Transverse colon (tissue), 4 donors: ENCODE measurements around the gene CSRP1. TPM values are rescaled to one million over a fixed set of nuclear protein-coding genes. Genes with fewer than 3 reads are reported as not detected.
A peak's percentile ranks its signal among the peaks of the same experiment; 100 is the strongest.

Experiments
- DNase-seq: peaks from one replicate; pipeline ENCODE4 v3.0.0-alpha.2; 2019
- H3K27ac ChIP-seq, 4 donors: fragments of 200-600 bp; sonication (generic); 2 replicates each; pipeline ENCODE4 v1.5.1; 2016 to 2018; ENCODE audit warnings: inconsistent platforms in 4 of 4
- H3K27me3 ChIP-seq: fragments of 200-600 bp; sonication (generic); 2 replicates; pipeline ENCODE4 v1.5.1; 2017; ENCODE audit warnings: inconsistent platforms
- H3K36me3 ChIP-seq, 4 donors: fragments of 200-600 bp; sonication (generic); 2 replicates each; pipeline ENCODE4 v1.5.1; 2017 to 2019; ENCODE audit warnings: inconsistent platforms in 4 of 4
- H3K4me1 ChIP-seq, 4 donors: fragments of 200-600 bp; sonication (generic); 2 replicates each; pipeline ENCODE4 v1.5.1; 2017 to 2020; ENCODE audit warnings: inconsistent platforms in 4 of 4
- H3K4me3 ChIP-seq, 4 donors: fragments of 200-600 bp; sonication (generic); 1 replicate in 1 of 4; 2 replicates in 3 of 4; pipeline versions ENCODE4 v1.5.1 to v1.6.1; 2017 to 2019; ENCODE audit warnings: inconsistent platforms in 4 of 4
- H3K9me3 ChIP-seq, 2 donors: fragments of 200-600 bp; sonication (generic); 2 replicates each; pipeline ENCODE4 v1.5.1; 2017 to 2019; ENCODE audit warnings: inconsistent platforms in 2 of 2
- EP300 ChIP-seq: sonication (generic); formaldehyde crosslinking; IDR thresholded peaks from one replicate; pipeline ENCODE4 v1.6.1; 2017; ENCODE audit warnings: antibody characterized with exemption, low read depth
- POLR2A ChIP-seq: fragments of 450-650 bp; IDR thresholded peaks from one replicate; pipeline ENCODE4 v1.6.1; 2016; ENCODE audit warnings: antibody characterized with exemption, mild to moderate bottlenecking, moderate library complexity
- POLR2AphosphoS5 ChIP-seq, 3 donors: sonication (generic); formaldehyde crosslinking; IDR thresholded peaks; one replicate each; pipeline ENCODE4 v1.6.1; 2016; ENCODE audit warnings: antibody characterized with exemption in 3 of 3
- WGBS, 2 donors: methylation state at CpG; one replicate each; pipeline ENCODE4 v1.1.5; 2018; ENCODE audit warnings: low coverage in 1 of 2; 5-methylcytosine and 5-hydroxymethylcytosine counted together
- in situ Hi-C, 4 donors: fragments of 200-750 bp; cut with MboI; loops; one replicate each; pipeline versions ENCODE4 v1.15.0 to v1.15.1; 2017; ENCODE audit warnings: low sequenced_read_pairs in 3 of 4, low pct_ligation_motif_present in 1 of 4, low pct_unique_long_range_greater_than_20kb in 1 of 4
- intact Hi-C: fragments of 100-400 bp; cut with DNase I; formaldehyde crosslinking; loops from one replicate; pipeline ENCODE4 v1.15.1; 2023; ENCODE audit warnings: low total_unique reads
- total RNA-seq, 4 donors: library from RNA; depleted of rRNA; stranded (reverse); fragments of >200 nt; gene quantifications; one replicate each; pipeline ENCODE4 v1.1.0, GENCODE V29; 2016
- TF ChIP-seq, protein P1 (sequence below), 5 experiments: fragments of 200-600 bp in 3 of 5; fragments of 450-650 bp in 2 of 5; sonication (generic) in 3 of 5; IDR thresholded peaks; 1 replicate in 2 of 5; 2 replicates in 3 of 5; pipeline ENCODE4 v1.5.1; 2016 to 2017; ENCODE audit warnings: antibody characterized with exemption in 5 of 5, inconsistent platforms in 3 of 5, mild to moderate bottlenecking in 2 of 5, moderate library complexity in 1 of 5

CSRP1 gene
- total RNA-seq, 4 donors from 2014 or later: 697 to 1,474 (median 915) TPM

GRCh38 chr1:201448990-201449389 is 57.9 kb downstream of the CSRP1 start:
- H3K27me3 ChIP-seq: no peaks in the 10 kb centered on the region
- intact Hi-C loops: loop anchor here (5.0 kb wide), 2 partner anchors 33 to 63 kb away; no protein-coding TSS in a partner anchor
- peak overlapping the region in 3 of 4 donors; percentile 21 to 61 (median 55) for H3K27ac ChIP-seq
- TF ChIP-seq POLR2AphosphoS5 (IDR thresholded peaks at IDR 0.05): no peak
- TF ChIP-seq EP300: no peak
- TF ChIP-seq, protein P1, sequence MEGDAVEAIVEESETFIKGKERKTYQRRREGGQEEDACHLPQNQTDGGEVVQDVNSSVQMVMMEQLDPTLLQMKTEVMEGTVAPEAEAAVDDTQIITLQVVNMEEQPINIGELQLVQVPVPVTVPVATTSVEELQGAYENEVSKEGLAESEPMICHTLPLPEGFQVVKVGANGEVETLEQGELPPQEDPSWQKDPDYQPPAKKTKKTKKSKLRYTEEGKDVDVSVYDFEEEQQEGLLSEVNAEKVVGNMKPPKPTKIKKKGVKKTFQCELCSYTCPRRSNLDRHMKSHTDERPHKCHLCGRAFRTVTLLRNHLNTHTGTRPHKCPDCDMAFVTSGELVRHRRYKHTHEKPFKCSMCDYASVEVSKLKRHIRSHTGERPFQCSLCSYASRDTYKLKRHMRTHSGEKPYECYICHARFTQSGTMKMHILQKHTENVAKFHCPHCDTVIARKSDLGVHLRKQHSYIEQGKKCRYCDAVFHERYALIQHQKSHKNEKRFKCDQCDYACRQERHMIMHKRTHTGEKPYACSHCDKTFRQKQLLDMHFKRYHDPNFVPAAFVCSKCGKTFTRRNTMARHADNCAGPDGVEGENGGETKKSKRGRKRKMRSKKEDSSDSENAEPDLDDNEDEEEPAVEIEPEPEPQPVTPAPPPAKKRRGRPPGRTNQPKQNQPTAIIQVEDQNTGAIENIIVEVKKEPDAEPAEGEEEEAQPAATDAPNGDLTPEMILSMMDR (IDR thresholded peaks at IDR 0.05): no peak
- TF ChIP-seq POLR2A: no peak
- H3K9me3 ChIP-seq: no peaks in the 10 kb centered on the region
- DNase-seq: no peak
- no peaks in the 10 kb centered on the region for H3K36me3 ChIP-seq
- peaks cover 10 to 25% (median 12%) of the 10 kb centered on the region in 4 donors for H3K4me1 ChIP-seq
- in situ Hi-C loops: no loop called here
- H3K4me3 ChIP-seq: no peak overlapping the region
- WGBS, 2 donors: 78% methylated on average over 5 of the region's 5 CpGs; no CpG with 5 or more reads in 1 of the 2 donors

DNA sequence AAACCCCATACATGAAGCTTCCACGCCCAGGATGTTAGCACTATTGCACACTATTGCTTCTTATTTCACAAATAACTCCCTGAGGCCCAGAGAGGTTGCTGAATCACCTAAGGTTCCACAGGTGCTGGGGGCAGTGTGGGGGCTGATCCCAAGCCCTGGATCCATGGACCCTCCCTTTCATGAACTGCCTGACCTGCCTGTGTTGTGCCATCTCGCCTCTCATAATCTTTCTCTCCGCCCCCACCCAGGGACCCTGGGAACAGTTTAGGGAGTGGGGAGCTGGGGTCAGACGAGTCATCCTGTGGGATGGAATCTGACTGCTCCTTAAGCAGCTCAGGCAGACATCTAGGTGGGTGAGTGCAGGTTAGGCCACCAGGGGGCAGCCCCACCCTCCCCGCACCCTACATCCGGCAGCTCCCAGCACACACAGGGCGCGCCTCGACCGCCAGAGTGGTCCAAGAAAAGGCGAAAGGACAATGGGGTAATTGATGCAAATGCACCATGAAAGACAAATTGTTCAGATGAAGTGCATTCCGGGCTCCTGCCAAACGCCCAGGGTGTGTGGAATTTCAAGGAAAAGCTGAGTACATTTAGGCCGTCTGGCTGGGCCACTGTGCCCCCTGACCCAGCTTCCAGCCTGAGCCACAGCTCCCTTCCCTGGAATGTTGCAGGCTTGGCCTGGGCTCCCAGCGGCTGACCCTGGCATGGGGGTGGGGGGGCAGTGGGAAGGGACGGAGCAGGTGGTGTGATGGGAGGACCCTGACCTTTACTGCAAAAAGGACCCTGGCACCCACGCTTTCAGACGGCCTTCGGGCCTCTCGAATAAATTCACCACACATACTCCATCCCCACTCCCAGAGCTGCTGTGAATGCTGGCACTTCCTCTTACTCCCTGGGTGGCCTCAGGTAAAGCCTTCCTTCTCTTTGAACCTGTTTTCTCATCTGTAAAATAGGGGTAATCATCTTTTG is 58.7 kb downstream of the CSRP1 start:
- in situ Hi-C loops: no loop called here
- WGBS, 2 donors: 24% methylated on average over 20 of the region's 20 CpGs; no CpG with 5 or more reads in 1 of the 2 donors
- no peaks in the 10 kb centered on the region for H3K36me3 ChIP-seq
- intact Hi-C loops: loop anchor here (5.0 kb wide), 2 partner anchors 34 to 64 kb away; no protein-coding TSS in a partner anchor
- peak; percentile 82 for DNase-seq
- peak overlapping the region in 3 of 4 donors; percentile 21 to 55 (median 21) for H3K27ac ChIP-seq
- no peaks in the 10 kb centered on the region for H3K9me3 ChIP-seq
- TF ChIP-seq POLR2A (no peak), EP300 (no peak), POLR2AphosphoS5 (IDR thresholded peaks at IDR 0.05) (peak in 1 of 3 donors; percentile 26)
- TF ChIP-seq, protein P1 (IDR thresholded peaks at IDR 0.05): peak; percentile 79 to 88 (median 86)
- no peaks in the 10 kb centered on the region for H3K27me3 ChIP-seq
- H3K4me1 ChIP-seq: peaks cover 10 to 25% (median 12%) of the 10 kb centered on the region in 4 donors
- no peak overlapping the region for H3K4me3 ChIP-seq

GRCh38 chr1:201445310-201445709 is 61.6 kb downstream of the CSRP1 start:
- TF ChIP-seq POLR2AphosphoS5 (IDR thresholded peaks at IDR 0.05): no peak
- TF ChIP-seq, protein P1 (IDR thresholded peaks at IDR 0.05): no peak
- TF ChIP-seq EP300: no peak
- no peak for TF ChIP-seq POLR2A
- H3K36me3 ChIP-seq: no peaks in the 10 kb centered on the region
- H3K27ac ChIP-seq: no peak overlapping the region
- intact Hi-C loops (loop anchor here (5.0 kb wide), 2 partner anchors 37 to 67 kb away; no protein-coding TSS in a partner anchor), in situ Hi-C loops (no loop called here)
- DNase-seq: no peak
- 67 to 94% methylated on average over 1 to 6 of the region's 6 CpGs for WGBS, 2 donors
- no peak overlapping the region for H3K4me3 ChIP-seq
- no peaks in the 10 kb centered on the region for H3K27me3 ChIP-seq
- H3K4me1 ChIP-seq: peaks cover 3 to 15% (median 5%) of the 10 kb centered on the region in 4 donors
- no peaks in the 10 kb centered on the region for H3K9me3 ChIP-seq

DNA sequence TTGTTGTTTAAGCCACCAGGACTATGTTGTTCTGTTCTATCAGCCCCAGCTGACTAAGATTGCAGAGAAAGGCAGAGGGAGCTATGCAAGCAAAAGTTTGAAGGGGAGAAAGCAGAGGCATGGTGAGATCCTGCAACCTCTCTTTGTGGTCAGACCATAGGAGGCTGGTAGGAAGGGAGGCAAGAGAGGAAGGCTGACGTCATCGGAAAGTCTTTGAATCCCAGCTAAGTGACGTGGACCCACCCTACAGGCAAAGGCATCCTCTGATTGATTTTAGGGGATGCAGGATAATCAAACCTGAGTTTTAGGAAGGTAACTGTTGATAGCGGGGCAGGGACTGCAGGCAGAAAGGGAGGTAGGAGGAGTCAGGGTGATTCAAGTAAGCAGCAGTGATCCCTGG is 62.1 kb downstream of the CSRP1 start:
- Histone ChIP-seq H3K36me3 (no peaks in the 10 kb centered on the region), H3K9me3 (no peaks in the 10 kb centered on the region), H3K4me1 (peaks cover 3 to 10% (median 5%) of the 10 kb centered on the region in 4 donors), H3K27ac (no peak overlapping the region), H3K4me3 (no peak overlapping the region), H3K27me3 (no peaks in the 10 kb centered on the region)
- DNase-seq: no peak
- TF ChIP-seq, protein P1 (IDR thresholded peaks at IDR 0.05): no peak
- TF ChIP-seq POLR2AphosphoS5 (IDR thresholded peaks at IDR 0.05) (no peak), POLR2A (no peak), EP300 (no peak)
- intact Hi-C loops: loop anchor here (5.0 kb wide), 2 partner anchors 38 to 68 kb away; no protein-coding TSS in a partner anchor
- 68 to 79% methylated on average over 4 of the region's 4 CpGs for WGBS, 2 donors
- in situ Hi-C loops: no loop called here
